ENCODE data around the gene PADI2.

- TF ChIP-seq FOXA1 (IDR thresholded peaks at IDR 0.05) (no peak), SP1 (IDR thresholded peaks at IDR 0.05) (no peak), CTBP1 (IDR thresholded peaks at IDR 0.05; ENCODE audit: borderline replicate concordance) (no peak), FOXK2 (IDR thresholded peaks at IDR 0.05) (no peak)
Observed at GRCh38 chr1:17045634-17046333, 73.5 kb downstream of the PADI2 start.
